ENCODE data around the gene RING1. TPM values are rescaled to one million over a fixed set of nuclear protein-coding genes. Genes with fewer than 3 reads are reported as not detected.

RING1 gene
- polyA plus RNA-seq, 1 experiment, result 36.6 TPM

- CTCF ChIA-PET, result interaction anchor here (0.7 to 4.3 kb wide), 5 partner anchors 9 to 85 kb away, joined by 3 to 18 read pairs (median 5); no protein-coding TSS in a partner anchor
These were observed 44.8 kb upstream of the RING1 start for GRCh38 chr6:33163540-33163939.

DNA sequence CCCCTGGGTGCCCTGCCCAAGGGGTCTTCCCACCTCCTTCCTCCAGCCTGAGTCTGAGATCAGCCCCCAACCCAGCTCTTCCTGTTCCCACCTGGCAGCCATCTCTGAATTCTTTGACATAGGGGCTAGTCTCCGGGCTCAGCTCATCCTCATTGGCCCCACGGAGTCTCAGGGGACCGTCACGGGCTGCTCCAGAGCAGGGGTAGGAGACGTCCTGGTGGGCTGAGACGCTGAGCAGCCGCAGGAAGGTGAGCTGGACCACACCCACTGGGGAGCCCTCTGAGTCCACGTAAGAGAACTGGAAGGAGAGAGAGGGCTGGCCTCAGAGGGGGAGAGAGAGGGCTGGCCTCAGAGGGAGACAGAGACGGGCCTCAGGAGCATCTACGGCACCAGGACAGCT is 44.1 kb upstream of the RING1 start:
- ChIA-PET CTCF (interaction anchor here (1.2 to 4.3 kb wide), 5 partner anchors 8 to 84 kb away, joined by 3 to 18 read pairs (median 5); no protein-coding TSS in a partner anchor), POLR2A (no interaction called here)
- Histone ChIP-seq H3K36me3 (ENCODE audit: control insufficient read depth, insufficient read depth, low read length) (no peaks in the 10 kb centered on the region), H3K27me3 (ENCODE audit: control insufficient read depth, insufficient read depth, low read length) (peaks cover 1% of the 10 kb centered on the region), H3K4me3 (ENCODE audit: low read depth, low read length) (no peak overlapping the region)
- no peak for DNase-seq (ENCODE audit: low read depth)
- TF ChIP-seq, protein P1, sequence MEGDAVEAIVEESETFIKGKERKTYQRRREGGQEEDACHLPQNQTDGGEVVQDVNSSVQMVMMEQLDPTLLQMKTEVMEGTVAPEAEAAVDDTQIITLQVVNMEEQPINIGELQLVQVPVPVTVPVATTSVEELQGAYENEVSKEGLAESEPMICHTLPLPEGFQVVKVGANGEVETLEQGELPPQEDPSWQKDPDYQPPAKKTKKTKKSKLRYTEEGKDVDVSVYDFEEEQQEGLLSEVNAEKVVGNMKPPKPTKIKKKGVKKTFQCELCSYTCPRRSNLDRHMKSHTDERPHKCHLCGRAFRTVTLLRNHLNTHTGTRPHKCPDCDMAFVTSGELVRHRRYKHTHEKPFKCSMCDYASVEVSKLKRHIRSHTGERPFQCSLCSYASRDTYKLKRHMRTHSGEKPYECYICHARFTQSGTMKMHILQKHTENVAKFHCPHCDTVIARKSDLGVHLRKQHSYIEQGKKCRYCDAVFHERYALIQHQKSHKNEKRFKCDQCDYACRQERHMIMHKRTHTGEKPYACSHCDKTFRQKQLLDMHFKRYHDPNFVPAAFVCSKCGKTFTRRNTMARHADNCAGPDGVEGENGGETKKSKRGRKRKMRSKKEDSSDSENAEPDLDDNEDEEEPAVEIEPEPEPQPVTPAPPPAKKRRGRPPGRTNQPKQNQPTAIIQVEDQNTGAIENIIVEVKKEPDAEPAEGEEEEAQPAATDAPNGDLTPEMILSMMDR (IDR thresholded peaks at IDR 0.05; ENCODE audit: insufficient read depth, low read depth, low read length), result no peak

More at GRCh38 chr6:33163540-33163939, 44.8 kb upstream of the RING1 start:
- TF ChIP-seq, protein P1 (IDR thresholded peaks at IDR 0.05; ENCODE audit: insufficient read depth, low read depth, low read length), result no peak
- Histone ChIP-seq H3K36me3 (ENCODE audit: control insufficient read depth, insufficient read depth, low read length) (no peaks in the 10 kb centered on the region), H3K27me3 (ENCODE audit: control insufficient read depth, insufficient read depth, low read length) (peaks cover 1% of the 10 kb centered on the region), H3K4me3 (ENCODE audit: low read depth, low read length) (no peak overlapping the region)
- POLR2A ChIA-PET, result no interaction called here
- DNase-seq (ENCODE audit: low read depth), result no peak

DNA sequence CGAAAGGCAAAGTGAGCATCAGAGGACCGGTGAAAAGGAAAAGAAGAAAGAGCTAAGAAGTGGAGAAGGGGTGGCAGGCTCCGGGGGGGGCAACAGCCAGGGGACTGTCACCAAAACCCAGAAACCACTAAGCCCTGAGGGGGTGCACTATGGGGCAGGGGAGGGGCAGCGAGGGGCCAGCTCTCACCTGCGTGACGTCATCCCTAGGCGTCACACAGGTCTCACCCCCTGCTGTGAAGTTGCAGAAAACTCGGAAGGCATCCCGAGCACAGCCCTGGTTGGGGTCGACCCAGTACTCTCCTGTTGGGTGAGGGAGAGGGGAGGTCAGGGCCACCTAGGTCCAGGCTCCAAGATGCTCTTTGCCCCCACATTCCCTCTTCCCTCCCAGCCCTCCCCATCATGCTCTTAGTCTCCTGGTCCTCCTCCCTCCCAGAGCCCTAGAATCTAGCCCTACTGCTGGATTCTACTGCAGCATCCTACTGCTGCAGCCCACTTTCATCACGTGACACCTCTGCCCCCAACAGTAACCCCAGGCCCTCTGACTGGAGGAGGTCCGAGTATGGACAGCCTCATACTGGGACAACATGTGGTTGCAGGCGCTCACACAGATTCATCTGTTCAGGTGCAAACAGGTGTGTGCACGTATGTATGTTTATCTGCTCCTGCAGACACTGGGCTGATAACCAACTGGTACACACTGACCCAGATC is 43.5 kb upstream of the RING1 start:
- H3K27me3 ChIP-seq (ENCODE audit: control insufficient read depth, insufficient read depth, low read length), result peaks cover 1% of the 10 kb centered on the region
- no peaks in the 10 kb centered on the region for H3K36me3 ChIP-seq (ENCODE audit: control insufficient read depth, insufficient read depth, low read length)
- ChIA-PET POLR2A (no interaction called here), CTCF (interaction anchor here (1.2 to 1.8 kb wide), 4 partner anchors 8 to 83 kb away, joined by 3 to 8 read pairs (median 4); no protein-coding TSS in a partner anchor)
- DNase-seq (ENCODE audit: low read depth), result no peak
- TF ChIP-seq, protein P1 (IDR thresholded peaks at IDR 0.05; ENCODE audit: insufficient read depth, low read depth, low read length), result no peak
- no peak overlapping the region for H3K4me3 ChIP-seq (ENCODE audit: low read depth, low read length)

DNA sequence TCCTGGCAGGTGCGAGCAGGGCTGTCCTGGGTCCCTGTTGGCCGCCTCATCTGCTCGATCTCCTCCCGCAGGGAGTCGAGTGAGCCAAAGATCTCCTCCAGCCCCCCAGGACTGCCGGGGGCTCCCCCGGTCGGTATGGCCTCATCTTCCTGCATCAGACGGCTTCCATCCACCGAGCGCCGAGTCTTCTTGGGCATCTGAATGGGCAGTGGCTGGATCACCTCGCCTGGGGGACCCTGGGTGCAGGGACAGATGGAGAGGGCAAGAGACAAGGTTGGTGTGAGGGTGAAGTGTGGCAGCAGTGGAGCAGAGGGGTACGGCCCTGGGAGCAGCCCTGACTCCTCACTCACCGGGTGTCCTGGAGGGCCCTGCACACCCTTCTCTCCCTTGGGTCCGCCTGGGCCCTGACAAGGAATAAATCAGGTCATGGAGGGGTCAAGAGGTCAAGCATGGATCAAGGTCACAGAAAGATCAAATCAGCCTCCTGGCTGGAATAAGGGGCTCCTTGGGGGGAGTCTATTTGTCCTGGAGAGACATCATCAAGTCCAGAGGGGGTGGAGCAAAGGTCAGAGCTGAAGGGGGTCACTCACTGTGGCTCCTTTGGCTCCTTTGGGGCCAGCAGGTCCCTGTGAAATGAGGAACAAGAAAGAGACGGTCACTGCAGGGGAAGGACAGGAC is 42.6 kb upstream of the RING1 start:
- H3K36me3 ChIP-seq (ENCODE audit: control insufficient read depth, insufficient read depth, low read length), result no peaks in the 10 kb centered on the region
- TF ChIP-seq, protein P1 (IDR thresholded peaks at IDR 0.05; ENCODE audit: insufficient read depth, low read depth, low read length), result no peak
- ChIA-PET CTCF (interaction anchor here (1.8 kb wide), 1 partner anchor 18 kb away, joined by 3 read pairs; no protein-coding TSS in a partner anchor), POLR2A (no interaction called here)
- no peak overlapping the region for H3K4me3 ChIP-seq (ENCODE audit: low read depth, low read length)
- H3K27me3 ChIP-seq (ENCODE audit: control insufficient read depth, insufficient read depth, low read length), result peaks cover 1% of the 10 kb centered on the region
- DNase-seq (ENCODE audit: low read depth), result no peak

DNA sequence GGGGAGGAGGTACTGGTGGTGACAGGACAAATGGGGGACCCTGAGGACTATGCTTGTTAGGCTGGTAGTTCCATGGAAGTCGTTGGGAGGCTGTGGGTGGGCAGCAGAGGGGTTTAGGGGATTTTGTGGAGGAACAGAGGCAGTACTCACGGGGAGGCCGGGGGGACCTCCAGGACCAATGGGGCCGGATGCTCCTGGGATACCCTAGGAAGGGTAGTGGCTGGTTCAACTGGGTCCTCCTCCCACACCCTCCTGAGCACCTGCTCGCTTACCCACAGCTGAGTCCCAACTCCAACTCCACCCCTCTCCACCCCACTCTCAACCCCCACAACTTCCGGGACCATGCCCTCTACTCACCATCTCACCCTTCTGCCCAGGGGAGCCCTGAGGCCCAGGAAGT is 41.9 kb upstream of the RING1 start:
- no peaks in the 10 kb centered on the region for H3K36me3 ChIP-seq (ENCODE audit: control insufficient read depth, insufficient read depth, low read length)
- no peak overlapping the region for H3K4me3 ChIP-seq (ENCODE audit: low read depth, low read length)
- H3K27me3 ChIP-seq (ENCODE audit: control insufficient read depth, insufficient read depth, low read length), result peaks cover 1% of the 10 kb centered on the region
- DNase-seq (ENCODE audit: low read depth), result no peak
- POLR2A ChIA-PET, result no interaction called here
- CTCF ChIA-PET, result no interaction called here
- TF ChIP-seq, protein P1 (IDR thresholded peaks at IDR 0.05; ENCODE audit: insufficient read depth, low read depth, low read length), result no peak

All from BJ (cell line).